ENCODE measurements around the gene CACNA2D3.

CACNA2D3 gene

DNA sequence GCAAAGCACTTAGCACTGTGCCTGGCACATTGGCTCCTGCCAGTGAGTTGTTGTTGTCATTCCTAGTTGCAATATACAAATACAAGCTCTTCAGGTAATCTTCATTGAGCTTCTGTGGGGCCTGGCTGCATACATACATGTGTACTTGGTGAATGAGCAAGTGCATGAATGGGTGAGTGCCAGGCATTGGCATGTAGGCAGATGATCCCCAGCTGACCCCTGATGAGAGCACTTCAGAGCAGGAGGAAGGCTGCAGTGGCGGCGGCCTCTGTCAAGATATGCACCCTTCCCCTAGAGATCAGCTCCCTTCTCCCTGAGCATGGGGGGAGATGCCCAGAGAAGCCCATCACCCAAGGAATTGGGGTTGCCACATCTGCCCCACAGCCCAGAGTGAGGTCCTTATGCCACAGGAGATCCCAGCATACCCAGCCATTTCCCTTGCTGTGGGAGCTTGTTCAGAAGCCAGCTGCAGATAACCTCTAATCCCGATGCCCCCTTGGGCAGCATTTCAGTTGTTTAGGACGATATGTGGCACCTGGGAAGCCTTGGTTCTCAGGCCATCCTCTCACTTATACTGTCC, 8.8 kb downstream of the CACNA2D3 start:
- Histone ChIP-seq H3K27me3 (peaks cover 0 to 9% of the 10 kb centered on the region in 2 donors), H3K36me3 (no peaks in the 10 kb centered on the region), H3K4me3 (no peak overlapping the region), H3K9me3 (no peaks in the 10 kb centered on the region), H3K4me1 (no peaks in the 10 kb centered on the region), H3K27ac (no peak overlapping the region)
- intact Hi-C loops (cut with DNase I; ENCODE audit: low total_unique reads): no loop called here
- TF ChIP-seq, protein P1, sequence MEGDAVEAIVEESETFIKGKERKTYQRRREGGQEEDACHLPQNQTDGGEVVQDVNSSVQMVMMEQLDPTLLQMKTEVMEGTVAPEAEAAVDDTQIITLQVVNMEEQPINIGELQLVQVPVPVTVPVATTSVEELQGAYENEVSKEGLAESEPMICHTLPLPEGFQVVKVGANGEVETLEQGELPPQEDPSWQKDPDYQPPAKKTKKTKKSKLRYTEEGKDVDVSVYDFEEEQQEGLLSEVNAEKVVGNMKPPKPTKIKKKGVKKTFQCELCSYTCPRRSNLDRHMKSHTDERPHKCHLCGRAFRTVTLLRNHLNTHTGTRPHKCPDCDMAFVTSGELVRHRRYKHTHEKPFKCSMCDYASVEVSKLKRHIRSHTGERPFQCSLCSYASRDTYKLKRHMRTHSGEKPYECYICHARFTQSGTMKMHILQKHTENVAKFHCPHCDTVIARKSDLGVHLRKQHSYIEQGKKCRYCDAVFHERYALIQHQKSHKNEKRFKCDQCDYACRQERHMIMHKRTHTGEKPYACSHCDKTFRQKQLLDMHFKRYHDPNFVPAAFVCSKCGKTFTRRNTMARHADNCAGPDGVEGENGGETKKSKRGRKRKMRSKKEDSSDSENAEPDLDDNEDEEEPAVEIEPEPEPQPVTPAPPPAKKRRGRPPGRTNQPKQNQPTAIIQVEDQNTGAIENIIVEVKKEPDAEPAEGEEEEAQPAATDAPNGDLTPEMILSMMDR (IDR thresholded peaks at IDR 0.05): no peak
- no peak for DNase-seq

DNA sequence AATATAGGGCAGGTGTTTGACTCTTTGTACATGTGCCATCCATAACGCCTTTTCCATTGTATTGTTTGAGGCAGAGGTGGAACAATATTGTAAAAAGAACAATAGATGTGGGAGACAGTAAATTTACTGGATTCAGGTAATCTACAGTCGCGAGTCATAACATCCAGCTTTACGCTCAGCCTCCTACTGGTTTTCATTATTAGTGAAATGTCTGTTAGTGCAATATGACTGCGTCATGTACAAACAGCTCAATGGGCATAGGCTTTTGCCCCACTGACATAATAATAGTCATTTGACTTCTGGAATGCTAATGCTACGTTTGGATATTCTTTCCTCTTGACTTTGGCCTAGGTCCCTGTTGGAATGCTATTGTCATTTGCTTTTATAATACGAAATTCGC, 9.5 kb downstream of the CACNA2D3 start:
- Histone ChIP-seq H3K9me3 (no peaks in the 10 kb centered on the region), H3K27ac (no peak overlapping the region), H3K4me1 (no peaks in the 10 kb centered on the region), H3K27me3 (peaks cover 0 to 9% of the 10 kb centered on the region in 2 donors), H3K36me3 (no peaks in the 10 kb centered on the region), H3K4me3 (no peak overlapping the region)
- TF ChIP-seq, protein P1 (IDR thresholded peaks at IDR 0.05): no peak
- intact Hi-C loops (cut with DNase I; ENCODE audit: low total_unique reads): no loop called here
- DNase-seq: no peak

DNA sequence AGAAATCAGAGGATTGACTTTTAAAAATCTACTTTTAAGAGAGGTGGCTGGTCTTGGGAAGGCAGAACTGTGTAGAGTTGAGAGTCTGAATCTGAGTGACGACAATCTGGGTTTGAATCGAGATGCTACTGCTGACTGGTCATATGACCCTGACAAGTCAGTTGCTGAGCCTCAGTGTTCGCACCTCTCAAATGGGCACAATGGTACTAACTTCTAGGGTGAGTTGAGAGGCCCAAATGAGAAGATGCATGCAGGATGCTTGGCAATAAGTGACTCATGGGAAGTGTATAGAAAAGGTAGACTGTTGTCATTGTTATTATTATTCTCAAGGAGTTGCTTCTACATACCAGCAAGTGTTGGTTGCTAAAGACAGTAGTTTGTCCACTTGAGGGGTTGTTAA, 10.3 kb downstream of the CACNA2D3 start:
- H3K27ac ChIP-seq: no peak overlapping the region
- H3K27me3 ChIP-seq: peaks cover 0 to 9% of the 10 kb centered on the region in 2 donors
- no peak for DNase-seq
- TF ChIP-seq, protein P1 (IDR thresholded peaks at IDR 0.05): no peak
- no peak overlapping the region for H3K4me3 ChIP-seq
- H3K9me3 ChIP-seq: no peaks in the 10 kb centered on the region
- no peaks in the 10 kb centered on the region for H3K36me3 ChIP-seq
- intact Hi-C loops (cut with DNase I; ENCODE audit: low total_unique reads): no loop called here
- H3K4me1 ChIP-seq: no peaks in the 10 kb centered on the region

DNA sequence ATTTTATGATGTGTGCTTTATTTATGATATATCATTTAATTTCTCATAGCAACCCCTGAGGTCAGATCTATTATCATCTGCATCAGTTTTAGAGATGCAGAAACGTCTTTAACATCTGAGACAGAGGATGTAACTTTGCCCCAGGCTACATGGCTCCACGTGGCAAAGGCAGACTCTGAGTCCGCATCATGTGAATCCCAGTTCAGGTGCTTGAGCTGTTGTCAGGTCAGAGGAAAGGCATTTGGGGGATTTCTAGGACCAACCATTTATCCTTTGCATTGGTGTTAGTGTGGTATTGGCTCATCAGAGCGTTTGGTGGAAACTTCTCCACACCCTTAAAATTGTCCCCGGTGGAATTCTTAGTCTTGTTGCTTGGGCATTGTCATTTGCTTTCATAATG, 10.8 kb downstream of the CACNA2D3 start:
- H3K36me3 ChIP-seq: no peaks in the 10 kb centered on the region
- H3K9me3 ChIP-seq: no peaks in the 10 kb centered on the region

DNA sequence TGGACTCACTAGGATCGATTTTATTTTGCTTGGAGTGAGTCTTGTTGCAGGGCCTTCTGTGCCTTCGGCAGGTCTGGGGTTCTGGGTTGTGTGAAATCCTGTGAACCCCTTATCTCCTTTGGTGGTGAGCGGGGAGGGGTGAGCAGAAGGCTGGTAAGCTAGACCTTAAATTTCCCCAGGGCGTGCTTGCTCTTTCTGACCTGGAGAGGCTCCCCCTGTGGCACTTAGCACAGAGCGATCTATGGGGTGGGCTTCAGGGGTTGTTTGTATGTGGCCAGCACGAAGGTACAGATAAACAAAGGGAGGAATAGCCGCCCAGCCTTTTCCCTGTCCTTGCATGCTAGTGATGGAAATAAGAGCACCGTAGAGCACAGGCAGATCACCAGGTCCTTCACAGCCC, 11.8 kb downstream of the CACNA2D3 start:
- Histone ChIP-seq H3K27me3 (peaks cover 0 to 12% of the 10 kb centered on the region in 2 donors), H3K27ac (no peak overlapping the region), H3K36me3 (no peaks in the 10 kb centered on the region), H3K9me3 (no peaks in the 10 kb centered on the region), H3K4me3 (no peak overlapping the region), H3K4me1 (no peaks in the 10 kb centered on the region)
- TF ChIP-seq, protein P1 (IDR thresholded peaks at IDR 0.05): no peak
- DNase-seq: no peak
- intact Hi-C loops (cut with DNase I; ENCODE audit: low total_unique reads): no loop called here

More for the DNA sequence above, 10.8 kb downstream of the CACNA2D3 start:
- TF ChIP-seq, protein P1 (IDR thresholded peaks at IDR 0.05): no peak
- Histone ChIP-seq H3K27ac (no peak overlapping the region), H3K4me1 (no peaks in the 10 kb centered on the region), H3K4me3 (no peak overlapping the region), H3K27me3 (peaks cover 0 to 9% of the 10 kb centered on the region in 2 donors)
- DNase-seq: no peak
- intact Hi-C loops (cut with DNase I; ENCODE audit: low total_unique reads): no loop called here

DNA sequence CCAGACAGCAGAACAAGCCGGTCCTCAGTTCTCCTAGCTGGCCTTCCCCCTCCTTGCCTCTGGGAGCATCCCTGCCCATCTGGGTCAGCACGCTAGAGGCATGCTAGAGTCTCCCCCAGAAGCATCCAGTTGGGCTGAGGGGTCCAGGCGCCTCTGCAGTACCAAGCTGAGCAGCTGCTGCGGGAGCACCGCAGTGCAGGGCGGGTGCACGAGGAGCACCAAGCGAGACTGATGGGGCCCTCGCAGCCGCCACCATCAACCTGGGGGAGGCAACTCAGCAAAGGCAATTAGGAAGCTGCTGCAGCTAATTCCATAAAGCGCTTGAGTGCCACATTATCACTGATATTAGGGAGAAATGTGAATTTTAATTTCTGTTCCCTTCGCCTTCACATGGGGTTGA, 12.4 kb downstream of the CACNA2D3 start:
- no peaks in the 10 kb centered on the region for H3K4me1 ChIP-seq
- H3K4me3 ChIP-seq: no peak overlapping the region
- H3K9me3 ChIP-seq: no peaks in the 10 kb centered on the region
- H3K36me3 ChIP-seq: no peaks in the 10 kb centered on the region
- intact Hi-C loops (cut with DNase I; ENCODE audit: low total_unique reads): no loop called here
- TF ChIP-seq, protein P1 (IDR thresholded peaks at IDR 0.05): no peak
- H3K27me3 ChIP-seq: peaks cover 0 to 12% of the 10 kb centered on the region in 2 donors
- no peak for DNase-seq
- no peak overlapping the region for H3K27ac ChIP-seq
